SK-N-SH treated with all-trans-retinoic acid at 6 μM for 48 hours (cell line): ENCODE data around the gene SAMD3.

Experiments used
- ATAC-seq: fragments of 200-7000 bp; cut with Tn5 transposase; 3 replicates; pipeline ENCODE4 v1.9.1; 2020; ENCODE audit warnings: mild to moderate bottlenecking, moderate library complexity
- ARNTL ChIP-seq: fragments of 450-650 bp; formaldehyde crosslinking; IDR thresholded peaks from 2 replicates; pipeline ENCODE4 v1.5.0; 2020; ENCODE audit warnings: low read depth, mild to moderate bottlenecking, moderate library complexity, borderline replicate concordance
- CREB5 ChIP-seq: fragments of 250-450 bp; sonication (Bioruptor Pico); IDR thresholded peaks from 2 replicates; pipeline ENCODE4 v1.5.1; 2020; ENCODE audit warnings: low read depth, mild to moderate bottlenecking, moderate library complexity
- CSDC2 ChIP-seq: fragments of 250-450 bp; sonication (Bioruptor Pico); IDR thresholded peaks from 2 replicates; pipeline ENCODE4 v1.5.0; 2020; ENCODE audit warnings: mild to moderate bottlenecking, moderate library complexity
- CSRNP3 ChIP-seq: fragments of 250-450 bp; sonication (Bioruptor Pico); IDR thresholded peaks from 2 replicates; pipeline ENCODE4 v1.5.1; 2021; ENCODE audit warnings: mild to moderate bottlenecking, moderate library complexity
- ESRRG ChIP-seq: fragments of 250-450 bp; sonication (Bioruptor Pico); IDR thresholded peaks from 2 replicates; pipeline ENCODE4 v1.6.1; 2021; ENCODE audit warnings: mild to moderate bottlenecking
- GLIS3 ChIP-seq: fragments of 250-450 bp; sonication (Bioruptor Pico); IDR thresholded peaks from 2 replicates; pipeline ENCODE4 v1.5.0; 2020; ENCODE audit warnings: mild to moderate bottlenecking, moderate library complexity
- ISL1 ChIP-seq: fragments of 250-450 bp; sonication (Bioruptor Pico); IDR thresholded peaks from 2 replicates; pipeline ENCODE4 v2.1.2; 2022; ENCODE audit warnings: mild to moderate bottlenecking, moderate library complexity
- OSR1 ChIP-seq: fragments of 250-450 bp; sonication (Bioruptor Pico); IDR thresholded peaks from 2 replicates; pipeline ENCODE4 v1.8.0; 2022; ENCODE audit warnings: moderate library complexity, mild to moderate bottlenecking, inconsistent platforms
- PATZ1 ChIP-seq: fragments of 250-450 bp; sonication (Bioruptor Pico); IDR thresholded peaks from 2 replicates; pipeline ENCODE4 v1.8.0; 2020; ENCODE audit warnings: mild to moderate bottlenecking, moderate library complexity, borderline replicate concordance
- POU6F1 ChIP-seq: fragments of 250-450 bp; sonication (Bioruptor Pico); IDR thresholded peaks from 2 replicates; pipeline ENCODE4 v1.8.0; 2021; ENCODE audit warnings: low read depth, mild to moderate bottlenecking, moderate library complexity, borderline replicate concordance
- PPARA ChIP-seq: fragments of 250-450 bp; sonication (Bioruptor Pico); IDR thresholded peaks from 2 replicates; pipeline ENCODE4 v1.5.0; 2020; ENCODE audit warnings: mild to moderate bottlenecking, borderline replicate concordance
- RARB ChIP-seq: fragments of 250-450 bp; sonication (Bioruptor Pico); IDR thresholded peaks from 2 replicates; pipeline ENCODE4 v1.8.0; 2021; ENCODE audit warnings: mild to moderate bottlenecking, moderate library complexity
- SNAI2 ChIP-seq: fragments of 250-450 bp; sonication (Bioruptor Pico); IDR thresholded peaks from 2 replicates; pipeline ENCODE4 v1.5.0; 2020; ENCODE audit warnings: mild to moderate bottlenecking, moderate library complexity
- TSHZ2 ChIP-seq: fragments of 250-450 bp; sonication (Bioruptor Pico); IDR thresholded peaks from 2 replicates; pipeline ENCODE4 v1.5.0; 2020; ENCODE audit warnings: mild to moderate bottlenecking, moderate library complexity
- ZC3H10 ChIP-seq: fragments of 250-450 bp; sonication (Bioruptor Pico); IDR thresholded peaks from 2 replicates; pipeline ENCODE4 v1.5.1; 2021; ENCODE audit warnings: mild to moderate bottlenecking, moderate library complexity
- ZFP3 ChIP-seq: fragments of 250-450 bp; sonication (Bioruptor Pico); IDR thresholded peaks from 2 replicates; pipeline ENCODE4 v1.5.0; 2020; ENCODE audit warnings: mild to moderate bottlenecking, moderate library complexity
- ZFP30 ChIP-seq: fragments of 450-650 bp; formaldehyde crosslinking; IDR thresholded peaks from 2 replicates; pipeline ENCODE4 v1.5.0; 2022; ENCODE audit warnings: mild to moderate bottlenecking, moderate library complexity
- ZNF565 ChIP-seq: fragments of 450-650 bp; formaldehyde crosslinking; conservative IDR thresholded peaks from 2 replicates; pipeline ENCODE4 v1.5.0; 2020; ENCODE audit warnings: low read depth, mild to moderate bottlenecking, moderate library complexity

SAMD3 gene

GRCh38 chr6:130218134-130218533, 4.6 kb downstream of the SAMD3 start:
- no peak for ATAC-seq

GRCh38 chr6:130216620-130217019, 6.1 kb downstream of the SAMD3 start:
- no peak for ATAC-seq

More at GRCh38 chr6:130218134-130218533, 4.6 kb downstream of the SAMD3 start:
- no peak for TF ChIP-seq ISL1 (CRISPR knock-in tag)
- no peak for TF ChIP-seq SNAI2 (CRISPR knock-in tag)
- TF ChIP-seq ARNTL (CRISPR knock-in tag) = no peak
- TF ChIP-seq CSDC2 = no peak
- no peak for TF ChIP-seq ZC3H10
- TF ChIP-seq RARB (CRISPR knock-in tag) = no peak
- TF ChIP-seq ZFP3 (CRISPR knock-in tag) = no peak
- no peak for TF ChIP-seq PPARA (CRISPR knock-in tag)

GRCh38 chr6:130215526-130215925, 7.2 kb downstream of the SAMD3 start:
- no peak for TF ChIP-seq ISL1 (CRISPR knock-in tag)
- TF ChIP-seq OSR1 = no peak
- no peak for TF ChIP-seq TSHZ2 (CRISPR knock-in tag)
- TF ChIP-seq SNAI2 (CRISPR knock-in tag) = no peak
- no peak for TF ChIP-seq CREB5 (CRISPR knock-in tag)
- TF ChIP-seq ESRRG = no peak
- no peak for TF ChIP-seq ZFP30 (CRISPR knock-in tag)
- TF ChIP-seq ZC3H10 = no peak
- TF ChIP-seq GLIS3 = no peak
- TF ChIP-seq CSRNP3 (CRISPR knock-in tag) = no peak
- ATAC-seq = no peak

More at GRCh38 chr6:130216620-130217019, 6.1 kb downstream of the SAMD3 start:
- no peak for TF ChIP-seq POU6F1 (CRISPR knock-in tag)
- no peak for TF ChIP-seq RARB (CRISPR knock-in tag)
- TF ChIP-seq ZFP3 (CRISPR knock-in tag) = no peak
- TF ChIP-seq CSDC2 = no peak
- no peak for TF ChIP-seq ZNF565
- no peak for TF ChIP-seq PATZ1 (CRISPR knock-in tag)
- no peak for TF ChIP-seq PPARA (CRISPR knock-in tag)
- TF ChIP-seq ZC3H10 = no peak
- TF ChIP-seq ESRRG = no peak
- no peak for TF ChIP-seq GLIS3
- TF ChIP-seq TSHZ2 (CRISPR knock-in tag) = no peak
